NCI-H1930 (cell line): ENCODE measurements around the gene KLF2.
"Not testable (repeated sequence)": the region's sequence is repeated elsewhere in the genome, so short reads cannot be mapped to it uniquely, and the experiment has no call there.

Experiments used
- DNase-seq, 2 experiments: peaks; one replicate each; lab custom pipeline; 2025; lab: John Stamatoyannopoulos, UW

Gene KLF2

DNA sequence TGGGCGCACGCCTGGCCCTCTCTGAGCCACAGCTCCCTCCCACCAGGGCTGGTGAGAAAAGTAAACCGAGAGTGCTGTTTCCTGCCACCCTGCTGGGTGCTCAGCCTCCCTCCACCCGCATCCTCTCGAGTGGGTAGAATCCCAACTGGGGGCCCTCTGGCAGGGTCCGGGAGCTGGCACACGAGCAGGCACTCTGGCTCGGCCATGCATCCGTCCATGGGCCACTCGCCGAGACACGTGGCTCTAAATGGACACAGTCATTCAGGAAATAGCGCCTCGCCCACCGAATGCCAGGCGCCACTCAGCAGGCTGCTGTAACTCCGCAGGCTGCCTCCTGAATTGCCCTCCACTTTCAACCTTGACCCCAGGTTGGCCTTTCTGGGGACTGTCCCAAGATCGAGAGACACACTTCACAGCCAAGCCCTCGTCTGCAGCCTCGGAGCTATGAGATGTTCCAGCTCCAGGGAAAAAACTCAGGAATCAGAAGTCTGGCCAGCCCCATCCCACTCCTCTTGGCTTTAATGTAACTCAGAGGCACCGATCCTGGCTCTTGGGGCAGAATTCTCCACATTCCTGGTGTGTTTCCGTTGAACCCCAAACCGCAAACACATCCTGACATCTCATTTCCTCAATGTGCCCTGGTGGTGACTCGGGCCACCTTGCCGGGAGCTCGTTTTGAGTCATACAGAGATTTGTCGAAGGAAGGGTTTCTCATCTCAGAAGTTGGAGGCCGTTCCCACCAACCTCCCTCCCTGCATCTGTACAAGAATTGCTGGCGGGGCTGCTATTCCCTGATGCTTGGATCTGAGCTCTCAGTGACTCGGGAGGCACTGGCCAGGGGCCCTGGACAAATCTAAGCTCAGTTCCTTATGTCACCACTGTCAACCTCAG lies 14.1 kb downstream of the KLF2 start:
- no peak for DNase-seq

DNA sequence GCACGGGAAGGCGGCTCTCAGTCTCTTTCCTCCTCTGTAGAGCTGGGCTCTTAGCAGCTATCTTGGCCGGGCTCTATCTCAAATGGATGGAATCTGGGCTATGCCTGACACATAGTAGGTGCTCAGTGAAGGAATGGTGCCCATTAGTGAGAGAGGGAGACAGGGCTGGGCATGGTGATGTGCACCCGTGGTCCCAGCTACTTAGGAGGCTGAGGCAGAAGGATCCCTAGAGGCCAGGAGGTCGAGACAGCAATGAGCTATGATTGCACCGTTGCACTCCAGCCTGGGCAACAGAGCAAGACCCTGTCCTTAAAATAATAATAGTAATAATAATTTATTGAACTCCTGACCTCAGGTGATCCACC lies 14.7 kb downstream of the KLF2 start:
- no peak for DNase-seq

DNA sequence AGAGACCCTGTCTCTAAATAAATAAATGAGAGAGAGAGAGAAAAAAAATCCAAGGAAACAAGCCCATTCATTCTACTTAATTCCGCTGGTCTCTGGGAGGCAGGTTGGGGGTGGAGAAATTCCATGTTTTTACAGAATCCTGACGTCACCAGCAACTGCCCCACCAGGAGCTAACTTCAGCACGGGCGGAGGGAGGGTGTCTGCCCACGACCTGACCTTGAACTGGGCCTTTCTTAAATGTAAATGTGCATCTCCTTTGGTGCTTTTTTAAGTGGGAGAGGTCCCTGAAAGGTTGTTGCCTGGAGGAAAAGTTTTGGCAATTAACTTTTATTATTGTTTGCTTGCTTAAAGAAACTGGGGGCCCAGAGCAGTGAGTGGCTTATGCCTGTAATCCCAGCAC lies 15.5 kb downstream of the KLF2 start:
- DNase-seq, result no peak

DNA sequence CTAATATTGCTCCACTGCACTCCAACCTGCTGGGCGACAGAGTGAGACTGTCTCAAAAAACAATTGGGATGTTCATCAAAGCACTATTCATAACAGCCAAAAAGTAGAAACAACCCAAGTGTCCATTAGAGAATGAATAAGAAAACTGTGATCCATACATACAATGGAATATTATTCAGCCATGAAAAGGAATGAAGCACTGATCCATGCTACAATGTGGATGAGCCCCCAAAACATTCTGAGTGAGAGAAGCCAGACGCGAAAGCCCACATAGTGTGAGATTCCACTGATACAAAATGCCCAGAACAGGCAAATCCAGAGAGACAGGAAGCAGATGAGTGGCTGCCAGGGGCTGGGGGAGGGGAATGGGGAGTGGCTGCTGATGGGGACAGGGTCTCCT lies 16.0 kb downstream of the KLF2 start:
- DNase-seq, result no peak

DNA sequence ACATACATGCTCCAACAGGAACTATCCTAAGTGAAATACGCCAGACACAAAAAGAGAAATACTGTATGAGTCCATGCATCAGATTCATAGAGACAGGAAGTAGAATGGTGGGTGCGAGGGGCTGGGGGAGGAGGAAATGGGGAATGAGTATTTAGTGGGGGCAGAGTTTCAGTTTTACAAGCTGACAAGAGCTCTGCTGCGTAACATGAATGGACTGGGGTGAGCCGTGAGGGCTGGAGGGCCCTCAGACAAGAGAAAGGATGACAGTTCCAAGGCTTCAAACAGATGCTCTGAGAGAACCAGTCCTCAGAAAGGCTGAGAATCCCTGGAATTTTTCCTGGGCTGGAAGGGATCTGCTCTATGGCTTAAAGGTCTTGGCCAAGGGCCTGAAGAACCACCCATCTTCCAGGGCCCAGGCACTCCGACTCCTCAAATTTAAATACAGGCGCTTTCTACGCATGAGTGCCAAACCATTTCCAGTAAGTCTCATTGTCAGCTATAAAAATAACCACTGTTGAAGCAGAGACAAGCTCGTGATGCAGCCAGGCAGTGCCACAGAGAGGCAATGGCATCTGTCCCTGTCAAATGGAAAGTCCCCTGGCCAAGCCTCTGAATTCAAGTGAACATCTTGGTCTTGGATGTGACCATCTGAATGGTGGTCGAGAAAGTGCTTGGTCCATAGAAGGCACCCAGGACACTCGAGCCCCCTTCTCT lies 17.5 kb downstream of the KLF2 start:
- no peak for DNase-seq

DNA sequence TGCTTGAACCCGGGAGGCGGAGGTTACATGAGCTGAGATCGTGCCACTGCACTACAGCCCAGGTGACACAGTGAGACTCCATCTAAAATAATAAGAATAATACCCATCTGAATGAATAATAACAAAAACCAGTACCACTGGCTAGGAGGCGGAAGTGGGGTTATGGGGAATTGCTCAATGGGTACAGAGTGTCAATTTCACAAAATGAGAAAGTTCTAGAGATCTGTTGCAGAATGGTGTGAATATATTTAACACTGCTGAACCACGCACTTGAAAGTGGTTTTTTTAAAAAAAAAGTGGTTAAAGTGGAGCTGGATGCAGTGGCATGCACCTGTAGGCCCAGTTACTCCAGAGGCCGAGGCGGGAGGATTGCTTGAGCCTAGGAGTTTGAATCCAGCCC lies 18.5 kb downstream of the KLF2 start:
- DNase-seq, result no peak

DNA sequence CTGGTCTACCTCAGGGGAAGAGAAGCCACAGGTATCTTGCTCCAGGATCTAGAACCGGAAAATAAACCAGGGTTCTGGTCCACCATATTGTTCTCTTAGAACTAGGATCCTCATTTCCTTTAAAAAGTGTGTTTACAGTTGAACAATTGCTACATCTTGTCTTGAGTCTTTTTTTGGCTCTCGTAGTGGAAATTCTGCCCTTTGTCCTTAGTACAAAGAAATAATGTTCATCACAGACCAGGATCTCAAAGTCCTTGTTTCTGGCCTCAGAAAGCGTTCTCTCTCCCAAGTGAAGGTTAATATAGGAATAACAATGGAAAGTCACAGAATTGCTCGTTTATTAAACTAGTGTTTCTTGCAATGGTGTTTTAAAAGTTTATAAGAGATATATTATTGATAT lies 20.8 kb downstream of the KLF2 start:
- DNase-seq, result no peak

DNA sequence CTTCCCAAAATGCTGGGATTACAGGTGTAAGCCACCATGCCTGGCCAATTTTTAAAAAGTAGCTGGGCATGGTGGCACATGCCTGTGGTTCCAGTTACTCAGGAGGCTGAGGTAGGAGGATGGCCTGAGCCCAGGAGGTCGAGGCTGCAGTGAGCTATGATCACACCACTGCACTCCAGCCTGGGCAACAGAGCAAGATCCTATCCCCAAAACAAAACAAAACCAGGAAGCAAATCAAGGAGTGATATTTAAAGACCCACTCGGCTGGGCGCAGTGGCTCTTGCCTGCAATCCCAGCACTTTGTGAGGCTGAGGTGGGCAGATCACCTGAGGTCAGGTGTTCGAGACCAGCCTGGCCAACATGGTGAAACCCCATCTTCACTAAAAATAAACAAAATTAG lies 22.5 kb downstream of the KLF2 start:
- not testable (repeated sequence) for DNase-seq

DNA sequence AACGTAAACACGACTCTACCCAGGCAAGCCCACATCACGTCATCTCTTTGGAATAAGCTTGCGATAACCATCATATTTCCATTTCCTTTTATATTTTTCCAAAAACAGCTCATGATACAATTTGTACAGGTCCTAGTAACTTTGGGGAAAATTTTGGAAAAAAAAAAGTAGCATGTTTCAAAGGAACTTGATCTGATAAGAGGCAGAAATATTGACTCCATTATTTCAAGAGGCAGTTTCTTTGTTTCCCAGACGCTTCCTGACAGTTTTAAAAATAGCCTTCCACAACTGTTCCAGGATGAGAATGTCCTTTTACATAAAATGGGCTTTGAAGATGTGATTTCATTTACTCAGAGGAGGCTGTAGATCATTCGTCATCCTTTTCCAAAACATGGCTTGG lies 23.1 kb downstream of the KLF2 start:
- no peak for DNase-seq

DNA sequence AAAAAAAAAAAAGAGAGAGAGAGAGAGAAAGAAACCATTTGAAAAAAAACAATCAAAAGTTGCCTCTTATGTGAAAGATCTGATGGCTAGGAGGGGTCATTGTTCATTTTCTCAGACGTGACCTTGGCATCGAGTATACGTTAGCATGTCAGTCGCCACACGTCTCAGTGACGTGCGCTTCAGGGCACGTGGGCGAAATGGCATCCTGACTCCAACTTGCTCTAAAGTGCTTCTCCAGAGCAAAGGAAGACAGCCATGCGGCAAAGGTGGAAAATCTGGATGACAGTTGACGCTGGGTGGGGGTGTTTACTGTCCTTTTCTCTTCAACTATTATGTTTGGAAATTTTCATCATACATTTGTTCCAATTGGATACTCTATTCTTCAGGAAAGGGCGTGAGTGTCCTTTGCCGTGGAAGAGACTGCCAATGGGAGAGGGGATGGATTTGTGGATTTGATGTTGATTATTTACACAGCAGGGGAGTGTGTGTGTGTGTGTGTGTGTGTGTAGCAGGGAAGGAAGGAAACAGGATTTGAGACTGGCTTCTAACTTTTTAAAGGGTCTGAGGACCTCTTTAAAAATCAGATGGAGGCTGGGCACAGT lies 25.0 kb downstream of the KLF2 start:
- DNase-seq, result no peak

DNA sequence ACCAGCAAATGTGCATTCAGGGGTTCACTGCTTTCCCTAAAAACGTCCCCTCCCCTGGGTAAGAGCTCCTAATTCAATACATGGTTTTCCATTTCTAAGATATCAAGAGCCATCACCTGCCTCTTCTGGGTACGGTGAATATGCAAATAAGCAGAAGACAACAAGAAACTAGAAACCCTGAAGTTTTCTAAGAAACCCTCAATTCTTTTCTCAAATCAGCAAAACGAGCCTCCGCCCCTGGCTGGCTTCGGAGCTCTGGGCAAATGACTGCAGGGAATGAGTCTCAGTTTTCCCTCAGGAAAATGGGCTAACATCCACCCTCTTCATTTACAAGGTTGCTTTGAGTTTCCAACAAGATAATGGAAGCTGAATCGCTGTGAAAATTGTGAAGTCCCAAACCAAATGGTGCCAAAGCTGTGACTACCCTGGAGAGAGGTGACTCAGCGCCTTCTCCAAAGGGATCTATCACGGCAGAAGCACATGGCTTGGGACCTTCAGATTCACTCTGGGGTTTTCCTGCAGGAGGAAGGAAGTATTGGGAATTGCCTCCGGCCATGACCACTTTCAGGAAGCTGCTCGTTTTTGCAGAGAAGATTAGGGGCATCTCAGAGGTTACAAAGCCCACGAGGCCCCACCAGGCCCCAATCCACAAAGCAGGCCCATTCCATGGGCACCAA lies 26.6 kb downstream of the KLF2 start:
- DNase-seq, result no peak

DNA sequence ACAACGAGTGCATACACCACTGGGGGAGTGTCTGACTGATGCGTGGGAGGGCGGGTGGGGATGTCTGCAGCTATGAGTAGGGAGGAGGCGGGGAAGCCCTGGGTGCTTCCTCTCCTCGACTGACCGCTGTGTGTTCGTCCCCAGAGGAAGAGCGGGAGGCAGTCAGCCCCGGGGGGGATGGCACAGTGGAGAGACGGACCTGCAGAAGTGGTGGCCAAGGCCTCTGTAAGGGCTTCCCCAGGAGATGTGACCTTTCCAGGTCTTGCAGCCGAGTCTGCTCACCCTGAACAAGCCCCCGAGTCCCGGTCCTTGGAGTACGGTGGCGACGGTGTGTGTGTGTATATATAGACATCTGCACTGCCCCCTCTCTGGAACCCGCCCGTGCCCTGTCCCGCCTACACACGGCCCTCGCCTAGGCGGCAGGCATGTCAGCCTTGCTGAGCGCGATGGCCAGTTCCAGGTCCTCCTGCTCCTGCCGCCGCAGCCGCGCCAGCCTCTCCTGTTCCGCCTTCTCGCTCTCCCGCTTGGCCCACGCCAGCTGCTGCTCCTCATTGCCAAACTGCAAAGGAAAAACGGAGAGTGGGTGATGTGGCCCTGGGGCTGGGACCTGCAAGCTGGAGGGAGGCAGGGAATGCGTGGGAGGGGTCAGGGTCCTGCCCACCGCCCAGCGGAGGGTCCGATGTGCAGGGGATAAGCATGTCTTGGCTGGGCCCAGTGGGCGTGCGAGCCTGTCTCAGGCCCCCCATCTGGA lies 30.8 kb downstream of the KLF2 start:
- DNase-seq, result no peak

DNA sequence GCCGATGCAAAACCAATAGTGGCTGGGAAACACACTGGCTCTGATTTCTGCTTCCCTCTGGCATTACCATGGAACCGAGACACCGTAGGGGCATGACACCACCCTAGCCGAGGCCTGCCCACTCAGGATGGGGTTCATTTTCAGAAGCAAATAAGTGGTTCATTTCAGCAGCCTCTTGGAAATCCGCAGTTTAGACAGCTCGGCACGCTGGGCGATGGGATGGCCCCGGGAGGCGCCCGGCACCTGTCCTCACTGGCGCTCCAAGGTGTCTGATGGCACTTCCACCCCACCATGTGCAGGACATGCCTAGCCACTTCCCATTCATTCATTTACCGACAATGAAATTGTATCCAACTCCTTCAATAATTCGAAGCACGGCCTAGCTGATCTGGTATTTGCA lies 33.8 kb downstream of the KLF2 start:
- no peak for DNase-seq

DNA sequence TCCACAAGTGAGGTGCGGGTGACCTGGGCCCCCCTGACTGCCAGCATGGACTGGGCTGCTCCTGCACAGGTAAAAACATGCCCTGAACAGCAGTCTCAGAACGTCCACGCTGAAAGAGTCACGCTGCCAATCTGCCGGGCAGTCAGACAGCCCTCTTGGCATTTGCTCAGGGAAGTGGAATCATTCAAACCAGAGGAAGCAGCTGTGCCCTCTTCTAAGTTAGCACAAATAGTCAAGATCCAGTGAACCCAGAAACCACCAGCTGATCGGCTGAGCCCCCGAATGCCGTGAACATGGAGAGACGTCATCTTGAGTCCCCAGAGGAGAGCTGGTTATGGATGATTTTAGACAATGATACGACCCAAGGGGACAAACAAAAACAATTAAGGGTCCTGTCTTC lies 34.4 kb downstream of the KLF2 start:
- no peak for DNase-seq

DNA sequence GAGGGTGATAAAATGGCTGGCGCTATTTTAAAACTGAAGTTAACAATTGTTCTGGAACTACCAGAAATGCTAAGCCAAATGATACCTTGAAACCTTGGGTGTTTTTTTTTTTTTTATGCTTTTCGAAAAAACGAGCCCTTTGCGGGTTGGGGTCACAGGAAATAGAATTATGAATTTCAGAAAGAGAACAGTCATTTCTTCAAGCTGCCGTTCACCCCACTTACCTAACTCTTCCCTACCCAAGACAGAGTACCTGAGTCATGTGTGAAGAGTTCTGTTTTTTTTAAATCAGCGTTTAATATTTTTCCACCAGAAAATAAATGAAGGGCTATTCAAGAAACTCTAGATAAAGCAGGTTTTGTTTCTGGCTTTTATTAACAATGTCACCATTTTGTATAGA lies 35.3 kb downstream of the KLF2 start:
- no peak for DNase-seq

DNA sequence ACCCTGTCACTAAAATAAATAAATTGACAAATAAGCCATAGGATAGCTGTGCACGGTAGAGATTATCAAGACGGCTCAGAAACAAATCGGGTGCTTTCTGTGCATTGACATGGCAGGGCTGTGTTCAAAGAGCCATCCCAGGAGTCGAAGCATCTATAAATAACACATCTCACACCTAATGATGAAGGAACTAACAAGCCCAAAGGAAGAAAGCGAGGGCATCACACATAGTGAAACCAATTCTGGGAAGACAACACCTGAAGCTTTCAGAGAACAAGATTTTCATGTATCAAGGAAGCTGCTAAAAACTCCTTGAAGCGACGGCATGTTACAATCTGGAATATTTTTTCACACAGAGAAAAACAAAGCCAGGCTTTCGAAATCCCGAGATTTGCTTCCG lies 36.1 kb downstream of the KLF2 start:
- no peak for DNase-seq

DNA sequence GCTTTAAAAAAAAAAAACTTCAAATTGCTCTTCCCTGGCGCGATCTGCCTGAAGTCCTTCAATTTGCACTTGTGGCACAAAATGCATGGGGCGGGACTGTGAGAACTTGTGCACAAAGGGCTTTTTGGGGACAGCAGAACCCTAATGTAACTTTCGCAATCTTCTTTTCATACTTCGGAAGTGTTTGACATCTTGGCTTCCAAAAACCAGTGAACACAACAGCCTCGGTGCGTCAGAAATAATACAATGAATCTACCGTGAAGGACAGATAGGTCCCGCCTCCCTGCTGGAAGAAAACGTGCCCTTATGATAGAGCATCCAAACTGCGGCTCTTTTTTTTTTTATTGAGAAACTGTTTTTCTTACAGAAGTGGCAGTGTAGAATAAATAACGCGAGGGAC lies 36.6 kb downstream of the KLF2 start:
- no peak for DNase-seq

DNA sequence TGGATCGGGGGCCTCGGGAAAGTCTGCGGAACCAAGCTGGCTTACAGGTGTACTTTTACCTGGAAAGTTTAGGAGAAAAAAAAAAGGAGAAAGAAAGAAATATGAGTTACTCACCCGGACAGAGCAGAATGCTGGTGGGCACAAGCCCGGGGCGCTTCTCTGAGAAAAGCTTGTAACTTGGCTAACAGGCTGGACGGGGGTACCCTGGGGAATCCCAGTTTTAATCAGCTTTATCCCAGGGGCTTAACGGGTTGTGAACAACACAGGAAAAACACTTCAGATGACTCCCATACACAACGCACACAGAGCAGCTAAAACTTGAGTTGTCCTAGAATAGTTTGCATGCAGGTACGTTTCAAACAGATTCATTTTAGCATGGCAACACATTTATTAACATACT lies 37.3 kb downstream of the KLF2 start:
- DNase-seq, result no peak

DNA sequence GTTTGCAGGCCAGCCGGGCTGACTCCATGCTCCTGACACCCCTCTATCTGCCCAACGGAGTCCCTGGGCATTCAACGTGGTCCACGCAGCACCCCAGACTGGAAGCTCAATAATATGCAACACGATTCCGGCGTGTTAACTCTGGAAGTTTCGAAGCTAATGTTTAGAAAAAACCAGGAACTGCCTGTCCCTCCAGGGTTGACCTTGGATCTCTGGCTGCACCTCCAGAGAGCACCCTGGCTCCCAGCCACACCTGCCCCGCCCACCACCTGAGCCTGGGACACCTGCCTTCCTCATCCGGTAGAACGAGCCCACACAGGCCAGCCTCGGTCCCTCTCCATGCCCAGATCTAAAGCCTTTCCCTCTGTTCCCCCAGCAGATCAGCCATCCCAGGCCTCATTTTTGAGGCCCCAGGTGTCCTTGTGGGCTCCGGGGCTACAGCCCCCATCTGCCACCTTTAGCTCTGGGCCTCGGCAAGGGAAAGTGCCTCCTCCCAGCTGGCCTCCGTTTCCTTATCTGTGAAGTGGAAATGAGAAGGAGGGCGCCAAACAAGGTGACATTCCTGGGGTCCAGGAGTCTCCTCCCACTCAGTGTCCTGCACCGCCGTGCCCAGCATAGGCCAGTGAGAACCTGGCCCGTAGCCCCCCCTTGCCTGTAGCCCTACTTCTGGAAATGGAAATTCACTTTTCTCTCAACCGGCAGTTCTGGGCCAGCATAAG lies 38.7 kb downstream of the KLF2 start:
- DNase-seq, result no peak

DNA sequence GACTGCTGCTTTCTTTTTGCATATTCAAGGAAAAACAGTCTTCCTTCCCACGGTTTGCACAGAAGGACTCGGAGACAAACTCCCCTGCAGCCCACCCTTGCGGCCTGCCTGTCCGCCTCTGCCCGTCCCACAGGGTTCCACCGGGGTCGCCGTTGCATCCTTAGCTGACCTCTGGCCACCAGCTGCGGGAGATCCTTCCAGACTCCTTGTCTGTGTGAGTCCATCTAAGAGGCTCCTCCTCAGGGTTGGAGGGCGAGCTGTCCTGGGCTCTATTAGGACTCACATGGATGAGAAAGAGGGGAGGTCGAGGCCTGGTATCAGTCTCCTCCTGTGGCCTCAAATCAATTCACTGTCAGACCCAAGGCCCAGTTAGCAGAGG lies 39.2 kb downstream of the KLF2 start:
- DNase-seq, result no peak

DNA sequence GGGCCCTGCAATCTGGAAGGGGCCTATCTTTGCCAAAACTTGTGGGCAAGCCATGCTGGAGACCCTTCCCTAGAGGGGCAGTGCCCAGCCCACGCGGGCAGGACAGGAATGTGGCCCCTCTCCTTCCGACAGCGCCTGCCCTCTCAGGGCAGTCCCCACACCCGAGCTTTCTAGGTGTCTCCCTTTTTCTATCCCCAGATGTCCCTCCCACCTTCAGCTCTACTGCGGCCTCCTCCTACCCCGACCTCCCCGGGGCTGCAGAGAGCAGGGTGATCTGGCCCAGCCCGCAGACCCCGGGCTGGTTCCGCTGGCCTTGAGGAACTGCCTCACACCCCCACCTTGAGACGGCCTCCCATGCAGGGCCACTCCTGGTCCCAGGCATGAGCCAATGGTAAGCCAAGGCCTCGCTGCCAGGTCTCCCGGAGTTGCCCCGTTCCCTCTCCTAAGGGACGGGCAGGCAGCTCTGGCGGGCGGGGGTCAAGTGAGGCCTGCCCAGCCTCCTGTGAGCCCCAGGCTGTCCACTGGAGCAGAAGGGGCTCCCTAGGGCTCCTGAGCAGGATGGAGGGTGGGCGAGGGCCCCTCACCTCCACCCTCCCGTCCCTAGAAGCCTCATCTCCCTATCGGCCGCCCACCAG lies 39.7 kb downstream of the KLF2 start:
- no peak for DNase-seq
